Neural progenitor cell (in vitro differentiated cells): ENCODE data around the gene ROR2. TPM values are rescaled to one million over a fixed set of nuclear protein-coding genes. Genes with fewer than 3 reads are reported as not detected.

Source experiments
- DNase-seq: peaks from one replicate; pipeline ENCODE4 v3.0.0-alpha.2; 2016; ENCODE audit warnings: low spot score
- H2AFZ ChIP-seq: fragments of 200-600 bp; sonication (generic); replicated peaks from 2 replicates; pipeline ENCODE4 v1.6.1; 2016; ENCODE audit warnings: antibody characterized with exemption
- H3F3A ChIP-seq: fragments of 200-600 bp; sonication (generic); 2 replicates; pipeline ENCODE4 v1.6.1; 2016; ENCODE audit warnings: antibody characterized with exemption, low read depth
- H3K27ac ChIP-seq: fragments of 200-600 bp; sonication (generic); 2 replicates; pipeline ENCODE4 v1.5.1; 2016; ENCODE audit warnings: mild to moderate bottlenecking
- H3K27me3 ChIP-seq: fragments of 200-600 bp; sonication (generic); 2 replicates; pipeline ENCODE4 v1.6.1; 2016; ENCODE audit warnings: mild to moderate bottlenecking, moderate library complexity
- H3K36me3 ChIP-seq: fragments of 200-600 bp; sonication (generic); 2 replicates; pipeline ENCODE4 v1.5.1; 2016
- H3K4me1 ChIP-seq: fragments of 200-600 bp; sonication (generic); 2 replicates; pipeline ENCODE4 v1.6.1; 2016; ENCODE audit warnings: mixed run types
- H3K4me2 ChIP-seq: fragments of 200-600 bp; sonication (generic); 2 replicates; pipeline ENCODE4 v1.6.1; 2016
- H3K4me3 ChIP-seq: fragments of 200-600 bp; sonication (generic); 2 replicates; pipeline ENCODE4 v1.5.1; 2016
- H3K79me2 ChIP-seq: fragments of 200-600 bp; sonication (generic); 2 replicates; pipeline ENCODE4 v1.6.1; 2016; ENCODE audit warnings: low read depth
- H3K9ac ChIP-seq: fragments of 200-600 bp; sonication (generic); 2 replicates; pipeline ENCODE4 v1.6.1; 2016
- H3K9me3 ChIP-seq: fragments of 200-600 bp; sonication (generic); 2 replicates; pipeline ENCODE4 v1.5.1; 2016; ENCODE audit warnings: low read depth
- H4K20me1 ChIP-seq: fragments of 200-600 bp; sonication (generic); 2 replicates; pipeline ENCODE4 v1.6.1; 2016; ENCODE audit warnings: low read depth
- H3K27ac Mint-ChIP-seq: 3 replicates; pipeline ENCODE4 v1.8.0; 2021; ENCODE audit warnings: mixed read lengths
- H3K27me3 Mint-ChIP-seq: 2 replicates; pipeline ENCODE4 v1.8.0; 2022; ENCODE audit warnings: low read depth, mild to moderate bottlenecking, inconsistent platforms, moderate library complexity, mixed read lengths; ENCODE audit not compliant: insufficient read depth
- H3K36me3 Mint-ChIP-seq: 3 replicates; pipeline ENCODE4 v1.8.0; 2021; ENCODE audit warnings: mixed read lengths
- H3K4me1 Mint-ChIP-seq: 3 replicates; pipeline ENCODE4 v1.8.0; 2021; ENCODE audit warnings: mixed read lengths
- H3K4me3 Mint-ChIP-seq: 3 replicates; pipeline ENCODE4 v1.8.0; 2021; ENCODE audit warnings: mild to moderate bottlenecking, moderate library complexity, mixed read lengths
- H3K9me3 Mint-ChIP-seq: 3 replicates; pipeline ENCODE4 v1.8.0; 2020; ENCODE audit warnings: mixed read lengths
- CTCF ChIP-seq: fragments of 200-600 bp; sonication (generic); IDR thresholded peaks from 2 replicates; pipeline ENCODE4 v1.5.1; 2017; ENCODE audit warnings: antibody characterized with exemption, mild to moderate bottlenecking
- EZH2 ChIP-seq: fragments of 200-600 bp; sonication (generic); IDR thresholded peaks from 2 replicates; pipeline ENCODE4 v1.6.1; 2017; ENCODE audit warnings: antibody characterized with exemption, mild to moderate bottlenecking, moderate library complexity
- EZH2phosphoT487 ChIP-seq: fragments of 200-600 bp; sonication (generic); IDR thresholded peaks from 2 replicates; pipeline ENCODE4 v1.6.1; 2017; ENCODE audit warnings: antibody characterized with exemption
- total RNA-seq: library from RNA; depleted of rRNA; stranded (reverse); fragments of >200 nt; gene quantifications from 2 replicates; pipeline ENCODE4 v1.2.3, GENCODE V29; 2015; ENCODE audit warnings: low replicate concordance

Gene ROR2
- total RNA-seq, 1 donor from 2014 or later, result 20.1 TPM

- Mint-ChIP-seq H3K36me3 (peaks cover 12% of the 10 kb centered on the region), H3K4me1 (peaks cover 23% of the 10 kb centered on the region), H3K4me3 (no peak overlapping the region), H3K9me3 (no peaks in the 10 kb centered on the region), H3K27ac (no peak overlapping the region), H3K27me3 (peaks cover 2% of the 10 kb centered on the region)
- H4K20me1 ChIP-seq, result peaks cover 71% of the 10 kb centered on the region
- H3F3A ChIP-seq, result no peaks in the 10 kb centered on the region
- H2AFZ ChIP-seq, result no peak overlapping the region
- H3K27ac ChIP-seq, result no peak overlapping the region
- no peak overlapping the region for H3K4me3 ChIP-seq
- peak overlapping the region; percentile 11 for H3K4me2 ChIP-seq
- no peak for DNase-seq
- H3K79me2 ChIP-seq, result peaks cover 54% of the 10 kb centered on the region
- H3K9me3 ChIP-seq, result no peaks in the 10 kb centered on the region
- H3K27me3 ChIP-seq, result no peaks in the 10 kb centered on the region
- H3K9ac ChIP-seq, result no peak overlapping the region
- peaks cover 29% of the 10 kb centered on the region for H3K4me1 ChIP-seq
- H3K36me3 ChIP-seq, result no peaks in the 10 kb centered on the region
- TF ChIP-seq EZH2 (no peak), EZH2phosphoT487 (no peak), CTCF (no peak)
Measured at GRCh38 chr9:91908293-91908623, 41.8 kb downstream of the ROR2 start.

GRCh38 chr9:91907484-91908292 is 42.3 kb downstream of the ROR2 start:
- Mint-ChIP-seq H3K27ac (peak overlapping the region; percentile 15), H3K27me3 (peaks cover 2% of the 10 kb centered on the region), H3K4me3 (no peak overlapping the region), H3K9me3 (no peaks in the 10 kb centered on the region), H3K4me1 (peaks cover 26% of the 10 kb centered on the region), H3K36me3 (peaks cover 8% of the 10 kb centered on the region)
- no peak overlapping the region for H2AFZ ChIP-seq
- H3K79me2 ChIP-seq, result peaks cover 59% of the 10 kb centered on the region
- no peak for TF ChIP-seq EZH2phosphoT487
- TF ChIP-seq CTCF, result no peak
- TF ChIP-seq EZH2, result no peak
- no peaks in the 10 kb centered on the region for H3F3A ChIP-seq
- no peaks in the 10 kb centered on the region for H3K9me3 ChIP-seq
- H3K27me3 ChIP-seq, result no peaks in the 10 kb centered on the region
- no peak overlapping the region for H3K4me3 ChIP-seq
- H3K9ac ChIP-seq, result no peak overlapping the region
- peaks cover 67% of the 10 kb centered on the region for H4K20me1 ChIP-seq
- H3K4me1 ChIP-seq, result peaks cover 32% of the 10 kb centered on the region
- DNase-seq, result no peak
- H3K36me3 ChIP-seq, result no peaks in the 10 kb centered on the region
- H3K4me2 ChIP-seq, result peak overlapping the region; percentile 11
- no peak overlapping the region for H3K27ac ChIP-seq

- H3K27me3 Mint-ChIP-seq, result peaks cover 2% of the 10 kb centered on the region
- no peak for DNase-seq
- TF ChIP-seq EZH2phosphoT487 (no peak), CTCF (no peak), EZH2 (no peak)
Measured at GRCh38 chr9:91905991-91906469, 44.0 kb downstream of the ROR2 start.

More at GRCh38 chr9:91905991-91906469, 44.0 kb downstream of the ROR2 start:
- no peaks in the 10 kb centered on the region for H3K27me3 ChIP-seq
- H3K4me2 ChIP-seq, result peak overlapping the region; percentile 15
- Mint-ChIP-seq H3K9me3 (no peaks in the 10 kb centered on the region), H3K4me1 (peaks cover 39% of the 10 kb centered on the region), H3K36me3 (peaks cover 8% of the 10 kb centered on the region), H3K4me3 (no peak overlapping the region), H3K27ac (peak overlapping the region; percentile 20)
- H2AFZ ChIP-seq, result no peak overlapping the region
- no peak overlapping the region for H3K27ac ChIP-seq
- H3K79me2 ChIP-seq, result peaks cover 64% of the 10 kb centered on the region
- no peak overlapping the region for H3K9ac ChIP-seq
- no peaks in the 10 kb centered on the region for H3K36me3 ChIP-seq
- no peaks in the 10 kb centered on the region for H3F3A ChIP-seq
- H3K4me3 ChIP-seq, result no peak overlapping the region
- peaks cover 70% of the 10 kb centered on the region for H4K20me1 ChIP-seq
- peaks cover 41% of the 10 kb centered on the region for H3K4me1 ChIP-seq
- H3K9me3 ChIP-seq, result no peaks in the 10 kb centered on the region
